ENCODE results near the gene TXNRD1. TPM values are rescaled to one million over a fixed set of nuclear protein-coding genes. Genes with fewer than 3 reads are reported as not detected.

TXNRD1 gene
- total and polyA plus RNA-seq, 2 of the 8 experiments (the other 6 are each of a cell fraction or from before 2014, with no cell fraction given), result 56.8 to 127 TPM

- H4K91ac ChIP-seq (replicated peaks; ENCODE audit: insufficient read length, low read length), result no peak overlapping the region
- H3K36me3 ChIP-seq (ENCODE audit: control insufficient read depth in 2 of 4, insufficient read depth in 4 of 4, low read length in 3 of 4), result peaks cover 31 to 85% (median 63%) of the 10 kb centered on the region in 4 experiments
- H2BK5ac ChIP-seq (ENCODE audit: low read depth, low read length), result no peak overlapping the region
- H3K27me3 ChIP-seq (replicated peaks in 1 of 4; ENCODE audit: control insufficient read depth in 3 of 4, extremely low read depth in 1 of 4, insufficient read depth in 3 of 4, low read length in 3 of 4), result no peaks in the 10 kb centered on the region
- no peaks in the 10 kb centered on the region for H3K4me1 ChIP-seq (replicated peaks in 1 of 4; ENCODE audit: control insufficient read depth in 3 of 4, insufficient read depth in 4 of 4, low read length in 3 of 4)
- no peak overlapping the region for H4K8ac ChIP-seq (ENCODE audit: extremely low read depth, insufficient read depth, low read length)
- H2BK120ac ChIP-seq (replicated peaks; ENCODE audit: low read depth, low read length), result no peak overlapping the region
- no peaks in the 10 kb centered on the region for H3K9me3 ChIP-seq (ENCODE audit: insufficient read depth in 2 of 2, low read depth in 1 of 2, low read length in 1 of 2)
- no peak overlapping the region for H3K18ac ChIP-seq (ENCODE audit: extremely low read depth, low read length)
- H2BK20ac ChIP-seq (ENCODE audit: low read length), result no peak overlapping the region
- H3K23me2 ChIP-seq (ENCODE audit: low read depth, low read length), result no peaks in the 10 kb centered on the region
- FAIRE-seq, result no peak
- H3K9ac ChIP-seq (replicated peaks in 1 of 4; ENCODE audit: extremely low read depth in 1 of 4, low read depth in 3 of 4, low read length in 3 of 4), result no peak overlapping the region
- no peak overlapping the region for H3K4me2 ChIP-seq (ENCODE audit: insufficient read depth in 1 of 2, low read depth in 2 of 2, low read length in 2 of 2)
- no peak overlapping the region for H3K27ac ChIP-seq (ENCODE audit: low read depth, low read length)
- no peaks in the 10 kb centered on the region for H3K79me2 ChIP-seq (ENCODE audit: control insufficient read depth in 1 of 2, insufficient read depth in 2 of 2, low read length in 2 of 2)
- POLR2A ChIA-PET (ENCODE audit: partially characterized antibody), result no interaction called here
- 100% methylated on average over 1 of the region's 1 CpG; no CpG with 5 or more reads in 1 of the 2 experiments for WGBS, 2 experiments (ENCODE audit: extremely low coverage in 1 of 2, insufficient coverage in 1 of 2, insufficient read length in 1 of 2, insufficient replicate concordance in 2 of 2, low coverage in 1 of 2, low lambda C conversion rate in 2 of 2, missing lambda C conversion rate in 1 of 2)
- no peak overlapping the region for H3K4me3 ChIP-seq (ENCODE audit: extremely low read depth in 1 of 4, insufficient read depth in 2 of 4, low read depth in 3 of 4, low read length in 4 of 4)
- no peaks in the 10 kb centered on the region for H3K79me1 ChIP-seq (ENCODE audit: low read depth, low read length)
- H4K20me1 ChIP-seq (replicated peaks in 1 of 2; ENCODE audit: control insufficient read depth in 1 of 2, insufficient read depth in 2 of 2, low read length in 2 of 2), result no peaks in the 10 kb centered on the region
- no peak overlapping the region for H2BK12ac ChIP-seq (ENCODE audit: low read depth, low read length)
- H3K4ac ChIP-seq (replicated peaks; ENCODE audit: insufficient read length, low read depth, low read length), result no peak overlapping the region
- CTCF ChIA-PET (ENCODE audit: partially characterized antibody), result interaction anchor here (0.6 kb wide), 1 partner anchor 120 kb away, joined by 3 read pairs; no protein-coding TSS in a partner anchor
- no peak overlapping the region for H2AFZ ChIP-seq (ENCODE audit: low read length)
- no peak overlapping the region for H3K23ac ChIP-seq (ENCODE audit: insufficient read length)
- H4K5ac ChIP-seq (ENCODE audit: insufficient read length, low read depth, low read length), result no peak overlapping the region
- H3K56ac ChIP-seq (replicated peaks; ENCODE audit: insufficient read length, low read depth, low read length), result no peak overlapping the region
- H2AK5ac ChIP-seq (ENCODE audit: low read depth, low read length), result no peak overlapping the region
- DNase-seq (ENCODE audit: low read depth in 1 of 2, low spot score in 2 of 2), result no peak
- no peak overlapping the region for H3K14ac ChIP-seq (ENCODE audit: insufficient read length)
- no peak overlapping the region for H2BK15ac ChIP-seq (ENCODE audit: low read length)
- TF ChIP-seq CTBP2 (IDR thresholded peaks at IDR 0.05; ENCODE audit: borderline replicate concordance, insufficient read depth, insufficient read length, low read length), result no peak
- no peak for TF ChIP-seq KDM1A (IDR thresholded peaks at IDR 0.05; ENCODE audit: borderline replicate concordance, low read length)
- TF ChIP-seq SIX5 (IDR thresholded peaks at IDR 0.05; ENCODE audit: low read depth, low read length), result no peak
- TF ChIP-seq POLR2AphosphoS5 (IDR thresholded peaks at IDR 0.05; ENCODE audit: low read depth, low read length), result no peak
- no peak for TF ChIP-seq MAFK (IDR thresholded peaks at IDR 0.05; ENCODE audit: low read depth, low read length)
- TF ChIP-seq SP1 (IDR thresholded peaks at IDR 0.05; ENCODE audit: low read depth, low read length), result no peak
- no peak for TF ChIP-seq SRF (IDR thresholded peaks at IDR 0.05; ENCODE audit: low read depth, low read length)
- TF ChIP-seq USF2 (IDR thresholded peaks at IDR 0.05; ENCODE audit: low read length), result no peak
Measured at GRCh38 chr12:104323899-104324298, 108.3 kb downstream of the TXNRD1 start.

Data from H1 (cell line).